IMR-90 (cell line): ENCODE results near the gene ZCCHC24. TPM values are rescaled to one million over a fixed set of nuclear protein-coding genes. Genes with fewer than 3 reads are reported as not detected.

Experiments
- ATAC-seq: fragments of 200-7000 bp; cut with Tn5 transposase; 2 replicates; pipeline ENCODE4 v1.9.1; 2020; ENCODE audit warnings: low read depth, mild to moderate bottlenecking, moderate library complexity
- BruUV-seq: library from RNA; stranded (reverse); fragments of 400-500 nt; replicated peaks from 2 replicates; lab custom pipeline; 2021; lab: Mats Ljungman, UMichigan
- CTCF ChIA-PET: fragments of 300-600 bp; formaldehyde crosslinking; extraction: SDS; loops from one replicate; lab custom pipeline; 2021; ENCODE audit warnings: antibody characterized with exemption; lab: Yijun Ruan, JAX
- POLR2A ChIA-PET: fragments of 300-600 bp; sonication (Branson Sonifier 250); formaldehyde crosslinking; loops from one replicate; lab custom pipeline; 2022; ENCODE audit warnings: antibody characterized with exemption; ENCODE audit not compliant: unreplicated experiment; lab: Charles Lee
- DNase-seq: peaks from one replicate; pipeline ENCODE4 v3.0.0; 2013
- H2AFZ ChIP-seq: replicated peaks from 2 replicates; pipeline ENCODE3; 2013; ENCODE audit warnings: low read length, mild to moderate bottlenecking; ENCODE audit not compliant: poor library complexity
- H2AK5ac ChIP-seq: 2 replicates; pipeline ENCODE4 v1.6.1; 2013; ENCODE audit warnings: low read depth, low read length, inconsistent platforms
- H2AK9ac ChIP-seq: replicated peaks from 2 replicates; pipeline ENCODE3; 2013; ENCODE audit warnings: mild to moderate bottlenecking, low read depth, low read length, moderate library complexity; ENCODE audit not compliant: poor library complexity
- H2BK120ac ChIP-seq: 2 replicates; pipeline ENCODE4 v1.6.1; 2013; ENCODE audit warnings: low read depth, low read length, inconsistent platforms
- H2BK15ac ChIP-seq: 3 replicates; pipeline ENCODE4 v1.6.1; 2013; ENCODE audit warnings: low read depth, low read length, inconsistent platforms
- H2BK20ac ChIP-seq: 2 replicates; pipeline ENCODE4 v1.6.1; 2013; ENCODE audit warnings: low read depth, mild to moderate bottlenecking, inconsistent platforms, low read length, moderate library complexity
- H2BK5ac ChIP-seq: 2 replicates; pipeline ENCODE4 v1.6.1; 2013; ENCODE audit warnings: mild to moderate bottlenecking, low read depth, low read length, inconsistent platforms; ENCODE audit not compliant: poor library complexity, severe bottlenecking
- H3K14ac ChIP-seq: replicated peaks from 2 replicates; pipeline ENCODE4 v1.6.1; 2013; ENCODE audit warnings: low read depth, low read length, inconsistent platforms
- H3K18ac ChIP-seq: 2 replicates; pipeline ENCODE4 v1.6.1; 2013; ENCODE audit warnings: low read depth, low read length, control low read depth
- H3K23ac ChIP-seq: 2 replicates; pipeline ENCODE4 v1.6.1; 2013; ENCODE audit warnings: low read depth, low read length, inconsistent platforms
- H3K27ac ChIP-seq: 2 replicates; pipeline ENCODE4 v1.5.1; 2013; ENCODE audit warnings: mild to moderate bottlenecking, control low read depth, low read length; ENCODE audit not compliant: insufficient read depth
- H3K27me3 ChIP-seq: 2 replicates; pipeline ENCODE4 v1.6.1; 2013; ENCODE audit warnings: low read length; ENCODE audit not compliant: control insufficient read depth, insufficient read depth
- H3K36me3 ChIP-seq: 2 replicates; pipeline ENCODE4 v1.6.1; 2013; ENCODE audit warnings: low read length, mixed read lengths; ENCODE audit not compliant: control insufficient read depth, insufficient read depth
- H3K4ac ChIP-seq: 2 replicates; pipeline ENCODE4 v1.6.1; 2013; ENCODE audit warnings: low read depth, low read length, inconsistent platforms
- H3K4me1 ChIP-seq: 2 replicates; pipeline ENCODE4 v1.6.1; 2013; ENCODE audit warnings: low read length, mixed read lengths; ENCODE audit not compliant: control insufficient read depth, insufficient read depth
- H3K4me2 ChIP-seq: 2 replicates; pipeline ENCODE4 v1.6.1; 2013; ENCODE audit warnings: low read depth, mild to moderate bottlenecking, control low read depth, low read length, moderate library complexity
- H3K4me3 ChIP-seq: 2 replicates; pipeline ENCODE4 v1.5.1; 2013; ENCODE audit warnings: low read depth, mild to moderate bottlenecking, control low read depth, low read length, moderate library complexity; ENCODE audit not compliant: insufficient read depth
- H3K56ac ChIP-seq: 2 replicates; pipeline ENCODE4 v1.6.1; 2013; ENCODE audit warnings: low read length, inconsistent platforms; ENCODE audit not compliant: insufficient read depth; ENCODE audit errors: extremely low read depth
- H3K79me1 ChIP-seq, 2 experiments: 2 replicates each; pipeline ENCODE4 v1.6.1; 2013; ENCODE audit warnings: low read length in 2 of 2, inconsistent platforms in 1 of 2, low read depth in 1 of 2
- H3K9ac ChIP-seq: 2 replicates; pipeline ENCODE4 v1.6.1; 2013; ENCODE audit warnings: low read depth, low read length, control low read depth
- H3K9me1 ChIP-seq: 2 replicates; pipeline ENCODE4 v1.6.1; 2013; ENCODE audit warnings: low read length, inconsistent platforms; ENCODE audit not compliant: insufficient read depth
- H3K9me3 ChIP-seq: 2 replicates; pipeline ENCODE4 v1.6.1; 2013; ENCODE audit warnings: low read length; ENCODE audit not compliant: control insufficient read depth, insufficient read depth
- H4K20me1 ChIP-seq: 2 replicates; pipeline ENCODE4 v1.6.1; 2013; ENCODE audit warnings: low read length, inconsistent platforms; ENCODE audit not compliant: insufficient read depth
- H4K5ac ChIP-seq: 2 replicates; pipeline ENCODE4 v1.6.1; 2013; ENCODE audit warnings: mild to moderate bottlenecking, low read depth, low read length, control low read depth
- H4K8ac ChIP-seq, 2 experiments: 2 replicates each; pipeline ENCODE4 v1.6.1; 2013; ENCODE audit warnings: low read depth in 2 of 2, low read length in 2 of 2, control low read depth in 1 of 2, inconsistent platforms in 1 of 2
- H4K91ac ChIP-seq: 2 replicates; pipeline ENCODE4 v1.6.1; 2013; ENCODE audit warnings: low read depth, low read length, inconsistent platforms; ENCODE audit not compliant: insufficient read depth
- BHLHE40 ChIP-seq: fragments of 150-350 bp; IDR thresholded peaks from 2 replicates; pipeline ENCODE4 v1.6.1; 2016; ENCODE audit warnings: mild to moderate bottlenecking, low read depth, low read length
- CHD1 ChIP-seq: IDR thresholded peaks from 2 replicates; pipeline ENCODE4 v1.6.1; 2012; ENCODE audit warnings: low read depth, low read length, improper control_type of control experiment
- MAZ ChIP-seq: IDR thresholded peaks from 2 replicates; pipeline ENCODE4 v1.6.1; 2012; ENCODE audit warnings: low read depth, mild to moderate bottlenecking, low read length, improper control_type of control experiment, moderate library complexity, borderline replicate concordance
- SMC3 ChIP-seq: fragments of 150-350 bp; IDR thresholded peaks from 2 replicates; pipeline ENCODE4 v1.6.1; 2016; ENCODE audit warnings: low read depth, mild to moderate bottlenecking, antibody characterized with exemption, low read length, moderate library complexity
- WGBS, 2 experiments: methylation state at CpG; one replicate each; pipeline versions ENCODE4 v1.1.5 to v1.1.7; 2013; ENCODE audit warnings: missing lambda C conversion rate in 2 of 2; ENCODE audit not compliant: insufficient read length in 1 of 2; ENCODE audit errors: extremely low coverage in 2 of 2; 5-methylcytosine and 5-hydroxymethylcytosine counted together
- dilution Hi-C: fragments of 300-500 bp; cut with HindIII; formaldehyde crosslinking; loops from one replicate; pipeline ENCODE4 v1.14.3; 2018; ENCODE audit warnings: low sequenced_read_pairs; ENCODE audit not compliant: unreplicated experiment
- in situ Hi-C: fragments of 300-500 bp; cut with MboI; formaldehyde crosslinking; loops from 3 replicates; pipeline ENCODE4 v1.14.3; 2019; ENCODE audit warnings: low sequenced_read_pairs, inconsistent platforms, mixed read lengths
- intact Hi-C: fragments of 100-400 bp; cut with micrococcal nuclease; formaldehyde crosslinking; loops from 2 replicates; pipeline ENCODE4 v1.10.0; 2022
- polyA plus RNA-seq, 3 experiments: library from polyadenylated mRNA; depleted of rRNA; stranded (reverse); fragments of >200 nt; gene quantifications; 2 replicates each; pipeline ENCODE4 v1.2.3, GENCODE V29; 2012; ENCODE audit warnings: low replicate concordance in 1 of 3
- total RNA-seq: library from RNA; depleted of rRNA; stranded (reverse); fragments of >200 nt; gene quantifications from 2 replicates; pipeline ENCODE4 v1.2.3, GENCODE V29; 2012
- TF ChIP-seq, protein P1 (sequence below): fragments of 150-350 bp; IDR thresholded peaks from 2 replicates; pipeline ENCODE4 v1.6.1; 2017; ENCODE audit warnings: mild to moderate bottlenecking, antibody characterized with exemption, low read length, low read depth

The ZCCHC24 gene
- total and polyA plus RNA-seq, 2 of the 4 experiments (the other 2 are of a cell fraction), result 15.1 to 25.9 TPM

DNA sequence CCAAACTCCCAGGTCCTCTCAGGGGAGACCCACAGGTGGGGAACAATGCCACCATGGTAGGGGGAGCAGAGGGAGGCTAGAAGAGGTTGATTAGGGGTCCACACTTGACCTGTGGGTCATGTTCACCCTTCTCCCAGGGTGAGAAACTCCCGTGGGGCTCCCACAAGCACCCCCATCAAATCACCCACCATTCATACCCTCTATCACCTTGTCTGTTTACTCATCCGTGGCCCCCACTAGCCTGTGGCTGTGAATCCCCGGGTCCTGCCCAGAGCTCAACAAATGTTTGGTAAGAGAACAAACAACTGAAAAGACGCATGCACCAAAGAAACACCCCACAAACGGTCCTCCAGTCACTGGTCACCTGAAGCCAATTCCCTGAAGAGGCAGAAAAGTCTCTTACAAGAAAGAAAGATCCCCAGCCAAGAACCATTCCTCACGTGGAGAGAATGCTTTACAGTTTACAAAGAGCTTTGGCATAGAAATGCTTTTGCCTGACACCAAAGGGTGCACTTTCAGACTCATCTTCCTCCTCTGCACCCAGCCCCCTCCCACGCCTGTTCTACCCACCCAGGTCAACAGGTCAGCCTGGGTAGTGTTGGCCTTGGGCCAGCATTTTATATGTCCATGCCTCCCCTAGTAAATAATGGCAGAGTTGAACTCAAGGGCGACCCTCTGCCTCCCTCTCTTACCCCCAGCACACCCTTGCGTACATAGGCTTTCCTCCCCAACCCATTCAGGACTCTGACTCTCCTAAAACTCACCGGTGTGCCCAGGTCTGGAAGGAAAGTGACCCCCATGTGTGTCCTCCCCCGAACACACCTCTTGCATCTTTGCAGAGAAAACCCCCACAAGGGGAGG lies 1.9 kb downstream of the ZCCHC24 start:
- Histone ChIP-seq H3K4me2 (peak overlapping the region; percentile 93), H3K14ac (peak overlapping the region; percentile 68), H2BK120ac (peak overlapping the region; percentile 49), H3K36me3 (peaks cover 24% of the 10 kb centered on the region), H3K56ac (peak overlapping the region; percentile 58; the same call in 1 of the 2 replicates), H2BK20ac (0 out of 2 replicates have a peak overlapping the region, but pooled peaks have one; percentile 17), H3K27ac (peak overlapping the region; percentile 73), H3K18ac (peak overlapping the region; percentile 39), H3K4ac (peak overlapping the region; percentile 93), H4K5ac (peak overlapping the region; percentile 2; the same call in 1 of the 2 replicates), H2AK9ac (peak overlapping the region; percentile 99), H3K4me1 (peaks cover 30% of the 10 kb centered on the region), H2BK5ac (peak overlapping the region; percentile 53), H3K9me1 (peaks cover 34% of the 10 kb centered on the region), H3K27me3 (no peaks in the 10 kb centered on the region), H4K91ac (peak overlapping the region; percentile 75), H2AFZ (peak overlapping the region; percentile 84), H3K4me3 (peak overlapping the region; percentile 87), H4K20me1 (peaks cover 60% of the 10 kb centered on the region), H3K9ac (peak overlapping the region; percentile 89), H2AK5ac (peak overlapping the region; percentile 85), H3K23ac (peak overlapping the region; percentile 77), H2BK15ac (0 out of 3 replicates have a peak overlapping the region, but pooled peaks have one; percentile 35), H3K79me1 (peaks cover 23 to 67% of the 10 kb centered on the region in 2 experiments), H4K8ac (peak overlapping the region; percentile 9 to 41; a peak in 2 of 4 replicates), H3K9me3 (no peaks in the 10 kb centered on the region)
- CTCF ChIA-PET, result no interaction called here
- no TSS peak for BruUV-seq
- DNase-seq (peak; percentile 51), ATAC-seq (no peak)
- 0% methylated on average over 2 of the region's 11 CpGs; no CpG with 5 or more reads in 1 of the 2 experiments for WGBS, 2 experiments
- POLR2A ChIA-PET, result interaction anchor here (0.8 kb wide), 2 partner anchors 9 to 21 kb away, joined by 3 read pairs; no protein-coding TSS in a partner anchor
- TF ChIP-seq BHLHE40, result 0 out of 2 replicates have a peak, but pooled peaks have one; percentile 15
- TF ChIP-seq, protein P1, sequence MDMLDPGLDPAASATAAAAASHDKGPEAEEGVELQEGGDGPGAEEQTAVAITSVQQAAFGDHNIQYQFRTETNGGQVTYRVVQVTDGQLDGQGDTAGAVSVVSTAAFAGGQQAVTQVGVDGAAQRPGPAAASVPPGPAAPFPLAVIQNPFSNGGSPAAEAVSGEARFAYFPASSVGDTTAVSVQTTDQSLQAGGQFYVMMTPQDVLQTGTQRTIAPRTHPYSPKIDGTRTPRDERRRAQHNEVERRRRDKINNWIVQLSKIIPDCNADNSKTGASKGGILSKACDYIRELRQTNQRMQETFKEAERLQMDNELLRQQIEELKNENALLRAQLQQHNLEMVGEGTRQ, result no peak
- TF ChIP-seq MAZ, result no peak
- no peak for TF ChIP-seq SMC3
- TF ChIP-seq CHD1, result no peak
- dilution Hi-C loops (no loop called here), in situ Hi-C loops (no loop called here), intact Hi-C loops (loop anchor here (2.0 kb wide), 2 partner anchors 23 to 45 kb away; no protein-coding TSS in a partner anchor)
